Adipocyte (in vitro differentiated cells): ENCODE data around the gene EIPR1.

Source experiments
- DNase-seq: peaks from one replicate; pipeline ENCODE4 v3.0.0-alpha.2; 2015; ENCODE audit warnings: low read depth
- H3K27me3 ChIP-seq: replicated peaks from 2 replicates; pipeline ENCODE4 v1.7.0; 2013; ENCODE audit warnings: mild to moderate bottlenecking, low read length, moderate library complexity; ENCODE audit not compliant: control insufficient read depth, insufficient read depth
- H3K36me3 ChIP-seq: 2 replicates; pipeline ENCODE4 v1.7.0; 2013; ENCODE audit warnings: low read length, mild to moderate bottlenecking, moderate library complexity; ENCODE audit not compliant: control insufficient read depth, insufficient read depth, severe bottlenecking
- H3K4me1 ChIP-seq: 2 replicates; pipeline ENCODE4 v1.7.0; 2013; ENCODE audit warnings: mild to moderate bottlenecking, low read length, moderate library complexity; ENCODE audit not compliant: control insufficient read depth, insufficient read depth
- H3K4me3 ChIP-seq: 2 replicates; pipeline ENCODE4 v1.7.0; 2013; ENCODE audit warnings: mild to moderate bottlenecking, low read length, moderate library complexity
- H3K9ac ChIP-seq: 2 replicates; pipeline ENCODE4 v1.7.0; 2013; ENCODE audit warnings: mild to moderate bottlenecking, low read length, moderate library complexity
- H3K9me3 ChIP-seq: 2 replicates; pipeline ENCODE4 v1.7.0; 2013; ENCODE audit warnings: mild to moderate bottlenecking, low read length, moderate library complexity; ENCODE audit not compliant: control insufficient read depth

The EIPR1 gene

GRCh38 chr2:3300224-3300995, 77.2 kb downstream of the EIPR1 start:
- no peak for DNase-seq
- Histone ChIP-seq H3K4me1 (peaks cover 6% of the 10 kb centered on the region), H3K4me3 (no peak overlapping the region), H3K9ac (no peak overlapping the region), H3K9me3 (no peaks in the 10 kb centered on the region), H3K27me3 (no peaks in the 10 kb centered on the region), H3K36me3 (no peaks in the 10 kb centered on the region)

GRCh38 chr2:3299703-3300102, 77.9 kb downstream of the EIPR1 start:
- H3K4me1 ChIP-seq, result peaks cover 6% of the 10 kb centered on the region
- no peak overlapping the region for H3K4me3 ChIP-seq
- DNase-seq, result no peak
- no peaks in the 10 kb centered on the region for H3K27me3 ChIP-seq
- no peak overlapping the region for H3K9ac ChIP-seq
- no peaks in the 10 kb centered on the region for H3K9me3 ChIP-seq
- H3K36me3 ChIP-seq, result no peaks in the 10 kb centered on the region

- Histone ChIP-seq H3K27me3 (no peaks in the 10 kb centered on the region), H3K9ac (no peak overlapping the region), H3K36me3 (no peaks in the 10 kb centered on the region), H3K4me1 (peaks cover 6% of the 10 kb centered on the region), H3K9me3 (no peaks in the 10 kb centered on the region), H3K4me3 (no peak overlapping the region)
- no peak for DNase-seq
Measured at GRCh38 chr2:3299130-3299529, 78.5 kb downstream of the EIPR1 start.

GRCh38 chr2:3298191-3298590, 79.4 kb downstream of the EIPR1 start:
- DNase-seq, result no peak

GRCh38 chr2:3297523-3297922, 80.1 kb downstream of the EIPR1 start:
- Histone ChIP-seq H3K27me3 (no peaks in the 10 kb centered on the region), H3K9me3 (no peaks in the 10 kb centered on the region), H3K9ac (no peak overlapping the region), H3K4me3 (no peak overlapping the region), H3K36me3 (no peaks in the 10 kb centered on the region), H3K4me1 (no peaks in the 10 kb centered on the region)
- DNase-seq, result no peak

More at GRCh38 chr2:3298191-3298590, 79.4 kb downstream of the EIPR1 start:
- Histone ChIP-seq H3K4me1 (peaks cover 3% of the 10 kb centered on the region), H3K36me3 (no peaks in the 10 kb centered on the region), H3K27me3 (no peaks in the 10 kb centered on the region), H3K4me3 (no peak overlapping the region), H3K9me3 (no peaks in the 10 kb centered on the region), H3K9ac (no peak overlapping the region)

GRCh38 chr2:3296182-3296972, 81.2 kb downstream of the EIPR1 start:
- H3K4me1 ChIP-seq, result no peaks in the 10 kb centered on the region
- no peaks in the 10 kb centered on the region for H3K36me3 ChIP-seq
- no peaks in the 10 kb centered on the region for H3K9me3 ChIP-seq
- H3K9ac ChIP-seq, result no peak overlapping the region
- no peaks in the 10 kb centered on the region for H3K27me3 ChIP-seq
- DNase-seq, result no peak
- no peak overlapping the region for H3K4me3 ChIP-seq

GRCh38 chr2:3294493-3294892, 83.1 kb downstream of the EIPR1 start:
- no peaks in the 10 kb centered on the region for H3K27me3 ChIP-seq
- no peaks in the 10 kb centered on the region for H3K36me3 ChIP-seq
- DNase-seq, result no peak
- H3K9ac ChIP-seq, result no peak overlapping the region
- H3K4me3 ChIP-seq, result no peak overlapping the region
- no peaks in the 10 kb centered on the region for H3K4me1 ChIP-seq
- no peaks in the 10 kb centered on the region for H3K9me3 ChIP-seq

- H3K9me3 ChIP-seq, result no peaks in the 10 kb centered on the region
Measured at GRCh38 chr2:3294069-3294468, 83.5 kb downstream of the EIPR1 start.

GRCh38 chr2:3293221-3293620, 84.4 kb downstream of the EIPR1 start:
- H3K4me1 ChIP-seq, result no peaks in the 10 kb centered on the region
- H3K4me3 ChIP-seq, result no peak overlapping the region
- H3K9me3 ChIP-seq, result no peaks in the 10 kb centered on the region
- no peaks in the 10 kb centered on the region for H3K36me3 ChIP-seq
- H3K27me3 ChIP-seq, result no peaks in the 10 kb centered on the region
- DNase-seq, result no peak
- no peak overlapping the region for H3K9ac ChIP-seq

More at GRCh38 chr2:3294069-3294468, 83.5 kb downstream of the EIPR1 start:
- no peaks in the 10 kb centered on the region for H3K4me1 ChIP-seq
- no peak for DNase-seq
- no peak overlapping the region for H3K4me3 ChIP-seq
- no peaks in the 10 kb centered on the region for H3K36me3 ChIP-seq
- no peaks in the 10 kb centered on the region for H3K27me3 ChIP-seq
- H3K9ac ChIP-seq, result no peak overlapping the region

- H3K27me3 ChIP-seq, result no peaks in the 10 kb centered on the region
- no peaks in the 10 kb centered on the region for H3K9me3 ChIP-seq
- H3K4me3 ChIP-seq, result no peak overlapping the region
- no peaks in the 10 kb centered on the region for H3K4me1 ChIP-seq
- H3K36me3 ChIP-seq, result no peaks in the 10 kb centered on the region
- DNase-seq, result no peak
- no peak overlapping the region for H3K9ac ChIP-seq
Measured at GRCh38 chr2:3292416-3292815, 85.2 kb downstream of the EIPR1 start.

GRCh38 chr2:3291750-3292149, 85.9 kb downstream of the EIPR1 start:
- H3K36me3 ChIP-seq, result no peaks in the 10 kb centered on the region
- no peak overlapping the region for H3K9ac ChIP-seq
- H3K9me3 ChIP-seq, result no peaks in the 10 kb centered on the region
- no peaks in the 10 kb centered on the region for H3K4me1 ChIP-seq
- H3K27me3 ChIP-seq, result no peaks in the 10 kb centered on the region
- no peak for DNase-seq
- no peak overlapping the region for H3K4me3 ChIP-seq
